DMS 273 treated with DMSO at 0.1 percent for 48 hours (cell line): ENCODE results near the gene E2F4.
A peak's percentile ranks its signal among the peaks of the same experiment; 100 is the strongest.

Experiments
- DNase-seq: peaks from one replicate; lab custom pipeline; 2025; lab: John Stamatoyannopoulos, UW

E2F4 gene

GRCh38 chr16:67173808-67174705 is 17.9 kb upstream of the E2F4 start:
- DNase-seq, result peak; percentile 74

GRCh38 chr16:67174706-67175231 is 17.2 kb upstream of the E2F4 start:
- no peak for DNase-seq

GRCh38 chr16:67176662-67177061 is 15.3 kb upstream of the E2F4 start:
- DNase-seq, result no peak

- no peak for DNase-seq
Measured at GRCh38 chr16:67177743-67178699, 13.9 kb upstream of the E2F4 start.

GRCh38 chr16:67179421-67180080 is 12.4 kb upstream of the E2F4 start:
- no peak for DNase-seq

- no peak for DNase-seq
Measured at GRCh38 chr16:67180166-67180565, 11.8 kb upstream of the E2F4 start.

- DNase-seq, result peak; percentile 65
Measured at GRCh38 chr16:67181346-67181745, 10.6 kb upstream of the E2F4 start.

- no peak for DNase-seq
Measured at GRCh38 chr16:67182288-67182687, 9.7 kb upstream of the E2F4 start.

GRCh38 chr16:67183284-67183626 is 8.7 kb upstream of the E2F4 start:
- DNase-seq, result no peak

- peak; percentile 97 for DNase-seq
Measured at GRCh38 chr16:67183627-67184452, 8.1 kb upstream of the E2F4 start, which contains the start of gene MATCAP1. TSS of gene MATCAP1 (minus strand) at chr16:67183963. CDS start at chr16:67180610, 3,353 bp downstream.

GRCh38 chr16:67184453-67184994 is 7.4 kb upstream of the E2F4 start:
- DNase-seq, result no peak

- no peak for DNase-seq
Measured at GRCh38 chr16:67184995-67185650, 6.8 kb upstream of the E2F4 start.

GRCh38 chr16:67185651-67186134 is 6.3 kb upstream of the E2F4 start:
- DNase-seq, result no peak

- no peak for DNase-seq
Measured at GRCh38 chr16:67186550-67186950, 5.4 kb upstream of the E2F4 start.

- peak; percentile 67 for DNase-seq
Measured at GRCh38 chr16:67187175-67187890, 4.6 kb upstream of the E2F4 start.

GRCh38 chr16:67188323-67188722 is 3.6 kb upstream of the E2F4 start:
- no peak for DNase-seq

- no peak for DNase-seq
Measured at GRCh38 chr16:67188798-67189197, 3.2 kb upstream of the E2F4 start.

- no peak for DNase-seq
Measured at GRCh38 chr16:67190041-67190440, 1.9 kb upstream of the E2F4 start, which contains the start of gene EXOC3L1. TSS of gene EXOC3L1 (minus strand) at chr16:67190136. CDS start at chr16:67189676, 460 bp downstream.
